CD4-positive, alpha-beta T cell treated with Interleukin-6 for 4 hours (primary cell): Measurements from ENCODE around the gene UGT1A9.

Source experiments
- DNase-seq: peaks from one replicate; pipeline ENCODE4 v3.0.0-alpha.2; 2020; ENCODE audit warnings: mixed read lengths

UGT1A9 gene

DNA sequence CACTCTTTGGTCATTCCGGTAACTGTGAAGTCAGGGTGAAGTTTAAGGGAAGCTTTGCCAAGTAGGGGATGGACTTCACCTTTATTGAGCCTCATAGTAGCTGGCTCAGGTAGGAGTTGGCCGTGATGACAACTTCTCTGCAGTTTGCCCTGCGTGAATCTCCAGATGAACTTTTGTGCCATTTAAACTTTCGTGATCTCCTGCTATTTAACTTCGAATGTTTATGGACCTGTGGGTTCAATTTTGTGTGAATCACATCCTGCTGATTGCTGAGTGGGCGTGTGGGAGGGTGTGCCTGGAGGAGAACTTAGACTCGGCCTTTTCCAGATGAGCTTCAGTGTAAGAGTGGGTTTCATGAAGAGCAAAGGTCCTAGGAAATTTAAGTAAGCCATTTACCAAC is 92.6 kb downstream of the UGT1A9 start:
- no peak for DNase-seq

DNA sequence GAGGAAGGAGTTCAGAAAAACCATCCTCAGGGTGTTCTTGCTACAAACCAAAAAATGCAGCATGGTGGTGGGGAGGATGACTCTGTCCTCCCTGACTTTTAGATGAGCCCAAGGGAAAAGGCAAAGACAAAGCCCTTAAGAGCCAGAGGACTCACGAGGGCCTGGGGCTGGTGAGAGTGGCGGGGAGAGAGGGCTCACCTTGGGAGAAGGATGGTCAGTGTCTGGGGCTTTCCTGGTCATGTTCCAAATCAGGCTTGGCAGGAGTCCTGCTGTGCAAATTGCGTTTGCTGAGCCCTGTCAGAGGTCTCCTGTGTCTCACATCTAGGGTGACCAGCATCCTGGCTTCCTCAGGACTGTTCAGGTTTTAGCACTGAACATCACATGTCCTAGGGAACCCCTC is 93.1 kb downstream of the UGT1A9 start:
- no peak for DNase-seq

DNA sequence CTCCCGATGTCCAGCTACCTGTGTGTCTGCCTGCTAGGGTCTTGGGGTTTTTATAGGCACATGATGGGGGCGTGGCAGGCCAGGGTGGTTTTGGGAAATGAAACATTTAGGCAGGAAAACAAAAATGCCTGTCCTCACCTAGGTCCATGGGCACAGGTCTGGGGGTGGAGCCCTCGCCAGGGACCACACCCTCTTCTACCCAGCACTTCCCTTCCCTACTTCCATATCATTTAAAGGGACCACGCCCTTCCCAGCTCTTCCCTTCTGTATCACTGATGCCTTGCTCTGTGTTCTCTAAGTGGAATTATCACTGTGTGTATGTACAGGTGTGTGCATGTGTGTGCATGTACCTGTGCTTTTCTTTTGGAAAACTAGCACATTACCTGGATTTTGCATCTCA is 94.7 kb downstream of the UGT1A9 start:
- no peak for DNase-seq

DNA sequence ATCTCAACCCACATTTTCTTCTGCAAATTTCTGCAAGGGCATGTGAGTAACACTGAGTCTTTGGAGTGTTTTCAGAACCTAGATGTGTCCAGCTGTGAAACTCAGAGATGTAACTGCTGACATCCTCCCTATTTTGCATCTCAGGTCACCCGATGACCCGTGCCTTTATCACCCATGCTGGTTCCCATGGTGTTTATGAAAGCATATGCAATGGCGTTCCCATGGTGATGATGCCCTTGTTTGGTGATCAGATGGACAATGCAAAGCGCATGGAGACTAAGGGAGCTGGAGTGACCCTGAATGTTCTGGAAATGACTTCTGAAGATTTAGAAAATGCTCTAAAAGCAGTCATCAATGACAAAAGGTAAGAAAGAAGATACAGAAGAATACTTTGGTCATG is 96.4 kb downstream of the UGT1A9 start:
- no peak for DNase-seq

DNA sequence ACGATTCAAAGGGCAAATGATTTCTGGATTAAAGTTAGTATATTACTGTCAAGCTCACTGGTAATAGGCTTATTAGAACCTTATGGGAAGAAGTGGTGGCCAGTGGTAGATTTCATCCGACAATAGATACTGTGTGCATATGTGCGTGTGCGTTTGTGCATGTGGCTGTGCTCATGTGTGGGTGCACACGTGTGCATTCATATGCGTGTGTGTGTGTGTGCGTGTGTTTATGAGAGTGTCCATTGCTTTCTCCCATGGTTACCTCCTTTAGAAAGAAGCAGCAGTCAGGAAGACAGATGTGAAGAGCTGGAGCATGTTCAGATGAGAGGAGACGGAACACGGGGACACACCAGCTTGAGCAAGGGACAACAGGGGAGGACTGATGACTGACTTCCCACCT is 97.6 kb downstream of the UGT1A9 start:
- DNase-seq = no peak

DNA sequence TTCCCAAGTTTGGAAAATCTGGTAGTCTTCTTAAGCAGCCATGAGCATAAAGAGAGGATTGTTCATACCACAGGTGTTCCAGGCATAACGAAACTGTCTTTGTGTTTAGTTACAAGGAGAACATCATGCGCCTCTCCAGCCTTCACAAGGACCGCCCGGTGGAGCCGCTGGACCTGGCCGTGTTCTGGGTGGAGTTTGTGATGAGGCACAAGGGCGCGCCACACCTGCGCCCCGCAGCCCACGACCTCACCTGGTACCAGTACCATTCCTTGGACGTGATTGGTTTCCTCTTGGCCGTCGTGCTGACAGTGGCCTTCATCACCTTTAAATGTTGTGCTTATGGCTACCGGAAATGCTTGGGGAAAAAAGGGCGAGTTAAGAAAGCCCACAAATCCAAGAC is 100.5 kb downstream of the UGT1A9 start:
- DNase-seq = no peak

DNA sequence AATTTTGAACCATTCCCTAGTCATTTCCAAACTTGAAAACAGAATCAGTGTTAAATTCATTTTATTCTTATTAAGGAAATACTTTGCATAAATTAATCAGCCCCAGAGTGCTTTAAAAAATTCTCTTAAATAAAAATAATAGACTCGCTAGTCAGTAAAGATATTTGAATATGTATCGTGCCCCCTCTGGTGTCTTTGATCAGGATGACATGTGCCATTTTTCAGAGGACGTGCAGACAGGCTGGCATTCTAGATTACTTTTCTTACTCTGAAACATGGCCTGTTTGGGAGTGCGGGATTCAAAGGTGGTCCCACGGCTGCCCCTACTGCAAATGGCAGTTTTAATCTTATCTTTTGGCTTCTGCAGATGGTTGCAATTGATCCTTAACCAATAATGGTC is 100.9 kb downstream of the UGT1A9 start:
- no peak for DNase-seq

DNA sequence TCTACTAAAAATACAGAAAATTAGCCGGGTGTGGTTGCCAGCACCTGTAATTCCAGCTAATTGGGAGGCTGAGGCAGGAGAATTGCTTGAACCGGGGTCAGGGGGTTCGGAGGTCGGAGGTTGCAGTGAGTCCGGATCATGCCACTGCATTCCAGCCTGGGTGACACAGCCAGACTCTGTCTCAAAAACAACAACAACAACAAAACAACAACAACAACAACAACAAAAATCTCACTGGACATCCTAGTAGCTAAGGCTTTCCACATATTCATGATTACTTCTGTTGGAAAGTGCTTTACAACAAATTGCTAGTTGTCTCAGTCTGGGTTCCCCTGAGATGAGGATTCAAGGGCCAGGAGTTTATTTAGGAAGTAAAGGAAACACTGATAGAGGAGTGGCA is 102.2 kb downstream of the UGT1A9 start:
- no peak for DNase-seq

DNA sequence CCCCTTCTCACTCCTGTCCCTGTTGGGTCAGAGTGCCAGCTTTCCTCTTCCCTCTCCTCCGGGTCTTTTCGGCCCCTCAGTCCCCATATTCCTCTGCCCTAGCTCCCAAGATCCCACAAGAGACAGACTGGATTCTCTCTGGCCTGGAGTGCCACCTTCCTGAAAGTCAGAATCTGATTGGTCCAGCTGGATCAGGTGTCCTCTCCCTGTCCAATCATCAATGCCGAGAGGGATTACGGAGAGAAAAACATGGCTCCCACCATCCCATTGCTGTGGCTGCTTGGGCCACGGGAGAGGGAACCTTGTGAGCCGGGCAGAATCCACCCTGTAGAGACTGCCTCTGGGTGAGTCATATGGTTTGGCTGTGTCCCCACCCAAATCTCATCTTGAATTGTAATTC is 103.7 kb downstream of the UGT1A9 start:
- DNase-seq = no peak

DNA sequence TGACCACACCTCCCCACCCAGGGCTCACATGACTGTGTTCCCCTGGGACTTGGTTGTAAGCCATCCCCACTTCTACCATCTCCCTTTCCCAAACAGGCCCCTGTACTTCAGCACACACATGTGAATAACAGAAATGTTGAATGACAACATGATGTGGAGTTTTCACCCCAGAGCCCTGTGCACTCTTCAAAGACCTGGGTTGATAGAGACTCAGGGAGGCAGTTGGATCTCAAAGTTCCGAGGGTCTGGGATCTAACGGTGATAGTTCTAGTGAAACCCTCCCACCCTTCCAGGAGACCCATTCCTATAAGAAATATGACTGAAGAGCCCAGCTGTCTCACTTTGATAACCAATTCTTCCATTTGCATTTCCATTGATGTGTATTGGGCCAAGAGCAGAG is 106.3 kb downstream of the UGT1A9 start, which contains the start of gene MROH2A:
Gene MROH2A (plus strand): TSS at position 301 of the 400 bp plus-strand sequence. CDS start 1,029 bp downstream, outside the sequence.
- no peak for DNase-seq

DNA sequence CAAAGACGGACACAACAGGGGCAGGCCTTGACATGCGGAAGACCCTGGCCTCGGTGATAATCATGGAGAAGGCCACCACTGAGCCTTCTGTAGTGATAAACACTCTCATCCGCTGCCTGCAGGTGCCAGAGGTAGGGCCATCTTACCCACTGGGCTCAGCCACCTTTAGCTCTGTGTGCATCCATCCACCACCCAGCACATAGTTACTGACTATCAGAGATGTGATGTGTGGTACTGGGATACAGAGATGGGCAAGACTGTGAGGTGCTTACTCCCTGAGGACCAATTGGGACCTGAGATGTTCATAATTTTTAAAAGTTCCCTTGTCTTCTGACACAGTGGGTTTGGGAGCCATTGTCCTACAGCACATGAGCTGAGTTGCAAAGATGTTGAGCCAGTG is 108.0 kb downstream of the UGT1A9 start:
- DNase-seq = no peak

DNA sequence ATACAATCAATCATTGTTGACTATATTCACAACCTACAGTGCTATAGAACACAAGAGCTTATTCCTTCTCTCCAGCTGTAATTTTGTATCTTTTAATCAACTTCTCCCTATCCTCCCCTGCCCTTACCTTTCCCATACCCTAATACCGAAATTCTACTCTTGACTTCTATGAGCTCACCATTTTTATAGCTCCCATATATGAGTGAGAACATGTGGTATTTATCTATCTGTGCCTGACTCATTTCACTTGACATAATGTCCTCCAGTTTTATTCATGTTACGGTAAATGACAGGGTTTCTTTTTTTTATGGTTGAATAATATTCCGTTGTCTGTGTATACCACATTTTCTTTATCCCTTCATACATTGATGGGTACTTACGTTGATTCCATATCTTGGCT is 109.1 kb downstream of the UGT1A9 start:
- no peak for DNase-seq

DNA sequence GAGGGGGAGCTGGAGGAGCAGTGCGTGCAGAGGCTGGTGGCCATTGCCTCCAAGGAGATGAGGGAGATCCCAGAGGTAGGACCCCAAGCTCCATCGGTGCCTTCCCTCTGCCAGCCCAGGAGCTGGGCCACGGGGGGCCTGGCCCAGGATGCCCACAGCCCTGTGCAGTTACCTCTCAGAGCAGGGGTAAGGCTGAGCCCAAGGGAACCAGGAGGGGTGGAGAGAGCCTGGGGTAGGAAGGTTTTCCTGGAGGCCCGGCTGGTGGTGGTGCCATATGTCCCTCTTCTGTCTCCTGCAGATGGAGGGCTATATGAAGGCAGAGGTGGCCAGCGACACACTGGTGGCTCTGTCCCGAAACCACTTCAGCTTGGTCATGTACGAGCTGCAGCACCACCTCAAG is 117.9 kb downstream of the UGT1A9 start:
- no peak for DNase-seq

DNA sequence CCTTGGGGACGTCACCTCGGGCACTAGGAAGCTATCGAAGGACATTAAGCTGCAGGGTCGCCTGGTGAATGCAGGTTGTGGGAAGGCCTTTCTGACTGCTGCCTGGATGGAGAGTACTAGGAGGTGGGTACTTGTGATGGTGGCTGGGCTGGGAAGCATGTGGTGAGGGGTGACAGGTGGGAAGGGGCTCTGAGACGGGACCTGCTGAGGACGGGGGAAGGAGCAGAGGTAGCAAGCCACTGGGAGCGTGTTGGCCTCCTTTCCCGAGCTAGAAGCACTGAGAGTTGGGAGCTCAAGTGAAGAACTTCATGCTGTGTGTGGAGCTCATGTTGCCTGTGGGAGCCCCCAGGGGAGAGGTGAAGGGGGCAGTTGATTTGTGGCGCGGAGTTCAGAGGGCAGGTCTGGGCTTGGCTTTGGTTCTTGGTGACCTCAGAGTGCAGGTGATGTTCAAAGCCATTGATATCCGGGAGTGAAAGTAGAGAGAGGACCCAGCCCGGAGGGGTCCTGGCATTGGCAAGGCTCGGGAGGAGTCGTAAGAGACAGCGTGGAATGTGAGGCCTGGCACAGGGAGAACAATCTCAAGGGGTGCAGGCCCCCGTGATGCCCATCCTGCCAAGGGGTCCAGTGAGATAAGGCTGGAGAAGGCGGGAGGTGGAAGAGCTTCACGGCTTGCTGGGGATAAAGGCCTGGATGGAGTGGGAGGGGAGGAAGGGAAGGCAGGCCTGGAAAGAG is 119.6 kb downstream of the UGT1A9 start:
- no peak for DNase-seq

DNA sequence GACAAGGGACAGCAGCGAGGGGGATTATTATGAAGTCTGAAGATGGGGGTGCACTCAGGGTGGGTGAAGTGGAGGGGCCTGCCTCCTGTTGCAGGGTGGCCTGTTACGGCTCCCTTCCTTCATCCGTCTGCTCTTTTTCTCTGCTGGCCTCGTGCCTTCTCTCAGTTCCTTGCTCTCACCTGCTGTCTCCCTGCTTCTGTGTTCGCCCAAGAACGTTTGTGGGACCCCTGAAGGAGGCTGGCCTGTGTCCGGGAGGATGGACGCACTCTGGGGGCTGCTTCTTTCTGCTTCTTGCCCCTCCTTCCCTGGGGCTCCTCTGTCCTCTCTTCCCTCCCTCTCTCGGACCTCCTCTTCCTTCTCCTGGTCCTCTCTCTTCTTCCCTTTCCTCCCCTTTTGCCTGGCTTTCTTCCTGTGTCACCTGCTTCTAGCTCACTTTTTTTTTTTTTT is 120.2 kb downstream of the UGT1A9 start:
- DNase-seq = no peak

DNA sequence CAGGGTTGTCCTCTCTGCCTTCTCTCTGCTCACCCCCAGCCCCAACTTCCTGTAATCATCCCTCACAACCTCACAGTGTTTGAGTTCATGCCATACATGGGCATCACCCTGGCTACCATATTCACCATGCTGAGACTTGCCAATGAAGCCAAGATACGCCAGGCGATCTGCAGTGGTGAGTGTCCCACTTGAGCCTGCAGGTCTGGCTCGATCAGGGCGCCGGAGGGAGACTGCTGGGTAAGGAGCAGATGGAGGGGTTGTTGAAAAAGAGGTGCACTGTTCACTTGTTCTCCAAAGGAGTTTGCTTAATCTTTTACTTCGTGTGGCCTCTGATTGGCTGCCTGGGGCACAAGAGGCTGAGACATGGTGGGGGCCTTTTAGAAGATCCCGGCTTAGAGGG is 121.0 kb downstream of the UGT1A9 start:
- DNase-seq = no peak

DNA sequence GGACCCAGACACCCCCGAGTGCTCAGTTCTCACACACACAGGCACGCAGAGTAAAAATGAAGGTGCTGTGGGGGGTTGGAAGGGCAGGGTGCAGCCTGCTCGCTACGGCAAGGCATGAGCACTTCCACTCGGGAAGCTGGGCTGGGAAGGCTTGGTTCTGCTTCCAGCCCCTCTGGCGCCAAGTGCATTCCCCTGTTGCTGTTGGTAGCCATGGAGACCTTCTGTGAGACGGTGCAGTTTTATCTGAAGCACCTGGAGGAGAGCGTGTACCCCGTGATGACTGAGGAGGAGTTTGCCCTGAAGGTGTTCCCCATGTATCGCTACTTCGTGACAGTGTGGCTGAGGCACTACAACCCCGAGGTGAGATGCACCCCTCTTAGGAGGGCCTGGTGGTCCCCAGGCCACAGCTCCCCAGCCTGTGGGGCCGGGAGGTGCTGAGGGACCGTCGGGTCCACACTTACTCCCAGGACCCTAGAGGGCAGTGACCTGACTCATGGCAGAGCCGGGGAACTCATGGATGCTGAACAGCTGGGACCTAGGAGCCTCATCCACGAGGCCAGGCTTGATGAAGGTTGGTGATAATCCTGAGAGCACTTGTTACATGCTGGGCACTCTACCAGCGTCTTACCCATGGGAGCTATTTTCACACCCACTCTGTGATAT is 121.9 kb downstream of the UGT1A9 start:
- DNase-seq = no peak

DNA sequence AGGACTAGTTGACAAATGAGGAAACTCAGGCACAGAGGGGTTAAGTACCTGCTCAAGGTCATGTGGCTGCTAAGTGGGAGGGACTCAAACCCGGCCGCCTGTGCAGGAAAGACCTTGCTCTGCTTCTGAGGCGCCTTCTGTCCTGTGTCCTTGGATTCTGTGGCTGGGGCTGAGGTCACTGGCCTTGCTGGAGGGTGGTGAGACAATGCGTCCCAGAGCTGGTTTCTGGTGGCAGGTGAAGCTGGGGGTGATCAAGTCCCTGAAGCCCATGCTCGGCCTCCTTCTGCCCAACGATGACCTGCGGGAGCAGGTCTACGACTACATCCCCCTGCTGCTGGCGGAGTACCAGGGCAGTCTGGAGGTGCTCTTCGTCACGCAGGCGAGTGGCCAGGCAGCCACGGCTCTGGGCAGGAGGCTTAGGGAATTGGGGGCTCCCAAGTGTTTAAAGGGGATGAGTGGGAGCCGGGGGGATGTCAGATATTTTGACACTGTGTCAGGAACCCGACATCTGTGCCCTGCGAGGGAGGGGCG is 122.5 kb downstream of the UGT1A9 start:
- DNase-seq = no peak

DNA sequence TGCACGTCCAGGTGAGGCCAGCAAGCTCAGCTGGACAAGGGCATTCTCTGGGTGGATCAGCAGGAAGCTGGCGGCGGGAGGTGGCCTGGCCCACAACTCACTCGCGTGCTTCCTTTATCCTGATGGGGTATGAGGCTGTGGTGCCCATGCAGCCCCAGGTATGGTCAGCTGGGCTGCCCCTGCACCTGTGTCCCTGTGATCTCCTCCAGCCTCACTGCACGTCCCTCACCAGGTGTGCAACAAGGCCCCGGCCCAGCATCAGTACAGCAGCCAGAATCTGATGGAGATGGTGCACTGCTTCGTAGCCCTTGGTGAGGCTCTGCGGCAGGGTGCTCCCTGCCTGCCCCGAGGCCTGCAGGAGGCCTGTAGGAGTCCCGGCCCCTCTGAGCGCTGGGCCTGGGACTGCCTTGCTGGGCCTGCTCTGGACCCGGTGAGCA is 124.1 kb downstream of the UGT1A9 start:
- no peak for DNase-seq

DNA sequence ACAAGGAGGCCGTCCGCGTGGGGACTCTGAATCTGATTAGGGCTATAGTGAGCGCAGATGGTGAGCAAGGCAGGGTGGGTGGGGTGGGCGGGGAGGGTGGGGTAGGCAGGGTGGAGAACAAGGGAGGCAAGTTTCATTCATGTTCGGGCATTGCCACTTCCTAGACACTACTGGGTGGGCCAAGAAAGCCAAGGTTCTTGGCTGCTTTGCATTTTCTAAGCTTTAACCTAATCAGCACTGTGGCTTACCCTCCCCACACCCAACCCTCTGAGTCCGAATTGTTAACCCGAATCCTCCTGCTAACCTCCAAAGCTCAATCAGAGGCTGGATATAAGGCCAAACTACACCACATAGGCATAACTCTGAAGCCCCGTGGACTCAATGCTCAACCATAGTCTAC is 124.6 kb downstream of the UGT1A9 start:
- DNase-seq = no peak

DNA sequence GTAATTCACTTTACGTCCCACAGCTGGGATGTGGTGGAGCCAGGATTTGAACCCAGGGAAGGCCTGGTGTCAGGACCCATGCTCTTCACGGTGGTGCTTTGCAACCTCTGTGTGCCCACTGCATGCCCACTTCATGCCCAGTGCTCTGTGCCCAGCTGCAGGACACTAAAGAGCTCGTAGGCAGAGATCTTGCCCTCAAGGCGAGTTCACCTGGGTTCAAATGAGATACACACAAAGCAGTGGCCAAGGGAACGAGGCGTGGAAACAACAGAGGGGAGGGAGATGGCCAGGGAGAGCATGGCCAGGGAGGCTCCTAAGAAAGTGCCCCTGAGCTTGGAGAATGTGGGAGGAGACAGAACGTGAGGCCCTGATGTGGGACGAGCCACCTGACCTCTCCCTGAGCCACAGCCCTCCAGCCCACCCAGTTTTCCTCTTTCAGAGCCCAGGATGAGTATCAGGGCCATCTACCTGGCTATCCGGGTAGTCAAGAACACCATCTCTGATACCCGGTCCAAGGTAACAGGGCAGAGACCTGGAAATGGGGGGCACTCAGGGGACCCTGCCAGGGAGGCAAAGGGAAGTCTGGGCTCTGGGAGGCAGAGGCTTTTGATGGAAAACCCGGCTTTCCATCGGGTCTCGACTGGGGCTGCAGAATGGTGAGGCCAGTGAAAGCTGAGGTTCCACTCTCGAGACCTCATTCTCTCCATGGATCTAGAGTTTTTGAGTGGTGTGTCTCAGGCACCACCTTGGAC is 126.8 kb downstream of the UGT1A9 start:
- no peak for DNase-seq

DNA sequence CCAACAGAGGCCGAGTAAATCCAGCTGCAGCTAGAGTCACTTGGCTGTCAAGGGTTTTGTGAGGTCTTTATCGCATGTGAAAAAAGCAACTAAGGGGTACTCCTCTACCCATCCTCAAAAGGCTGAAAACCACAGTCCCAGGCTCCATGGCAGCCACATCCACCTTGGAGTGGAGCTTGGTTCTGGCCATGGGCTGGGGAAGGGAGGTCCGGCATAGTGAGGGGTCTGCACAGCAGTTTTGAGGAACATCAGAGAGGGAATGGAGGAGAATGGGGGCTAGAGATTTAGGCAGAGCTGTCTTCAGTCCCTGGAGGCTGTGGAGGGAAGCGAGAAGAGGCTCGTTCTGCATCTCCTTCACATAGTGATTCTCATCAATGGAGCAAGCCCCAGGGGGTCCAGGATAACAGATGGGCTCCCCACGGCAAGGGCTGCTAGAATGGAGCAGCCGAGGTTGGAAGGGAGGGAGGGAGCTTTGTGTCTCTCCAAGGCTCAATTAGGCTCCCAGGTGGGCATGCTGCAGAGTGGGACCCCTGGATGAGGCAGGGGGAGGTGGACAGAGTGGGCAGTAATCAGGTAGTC is 127.5 kb downstream of the UGT1A9 start:
- DNase-seq = no peak

DNA sequence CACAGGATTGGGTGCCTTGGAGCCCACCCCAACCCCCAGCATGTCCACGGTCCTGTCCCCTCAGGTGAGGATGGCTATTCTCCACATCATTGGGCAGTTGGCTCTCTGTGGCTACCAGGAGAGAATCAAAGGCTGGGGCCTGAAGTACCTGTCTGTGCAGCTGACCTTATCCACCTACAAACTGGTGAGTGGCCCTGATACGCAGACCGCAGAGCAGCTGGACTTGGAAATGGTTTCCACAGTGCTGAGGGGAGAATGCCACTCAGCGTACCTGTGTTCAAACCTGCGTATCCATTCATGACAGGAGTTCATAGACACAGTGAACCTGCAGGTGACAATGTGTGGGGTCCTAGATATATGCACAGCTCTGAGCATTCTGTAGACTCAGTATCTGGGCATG is 128.0 kb downstream of the UGT1A9 start:
- no peak for DNase-seq
